HG03196 (cell line): Measurements from ENCODE around the gene FAM167B.

Source experiments
- ATAC-seq: cut with Tn5 transposase; IDR thresholded peaks from one replicate; pipeline ENCODE4 v1.9.1; 2021; ENCODE audit not compliant: unreplicated experiment

The FAM167B gene

GRCh38 chr1:32246888-32247273 lies at the start of gene FAM167B:
FAM167B (plus strand) TSS chr1:32247222; CDS start chr1:32247422, 200 bp downstream.
- no peak for ATAC-seq

GRCh38 chr1:32197837-32198236 lies 49.2 kb upstream of the FAM167B start:
- no peak for ATAC-seq

GRCh38 chr1:32198237-32199042 lies 48.6 kb upstream of the FAM167B start:
- ATAC-seq = no peak

- no peak for ATAC-seq
Observed at GRCh38 chr1:32199043-32199716, 47.8 kb upstream of the FAM167B start.

GRCh38 chr1:32199717-32200072 lies 47.3 kb upstream of the FAM167B start:
- no peak for ATAC-seq

GRCh38 chr1:32200226-32201010 lies 46.6 kb upstream of the FAM167B start, which contains the start of gene CCDC28B:
CCDC28B (plus strand) TSS chr1:32200595; CDS start chr1:32201936, 1,341 bp downstream.
- ATAC-seq = no peak

GRCh38 chr1:32201011-32201855 lies 45.8 kb upstream of the FAM167B start:
- ATAC-seq = no peak

- no peak for ATAC-seq
Observed at GRCh38 chr1:32204943-32205361, 42.1 kb upstream of the FAM167B start.

GRCh38 chr1:32205401-32206370 lies 41.3 kb upstream of the FAM167B start, which contains the start of gene IQCC:
IQCC (plus strand) TSS chr1:32205671; CDS start chr1:32205682, 11 bp downstream.
- ATAC-seq = no peak

- no peak for ATAC-seq
Observed at GRCh38 chr1:32208469-32208868, 38.6 kb upstream of the FAM167B start.

GRCh38 chr1:32208891-32209328 lies 38.1 kb upstream of the FAM167B start, which contains the start of gene DCDC2B:
DCDC2B (plus strand) TSS chr1:32209089; CDS start chr1:32209094, 5 bp downstream.
- ATAC-seq = no peak

- no peak for ATAC-seq
Observed at GRCh38 chr1:32215629-32216480, 31.2 kb upstream of the FAM167B start.

- no peak for ATAC-seq
Observed at GRCh38 chr1:32216566-32216965, 30.5 kb upstream of the FAM167B start.

GRCh38 chr1:32219022-32219421 lies 28.0 kb upstream of the FAM167B start:
- no peak for ATAC-seq

GRCh38 chr1:32220746-32221580 lies 26.1 kb upstream of the FAM167B start:
- no peak for ATAC-seq

- no peak for ATAC-seq
Observed at GRCh38 chr1:32221581-32221979, 25.4 kb upstream of the FAM167B start.

GRCh38 chr1:32221980-32222755 lies 24.9 kb upstream of the FAM167B start, which contains the start of the genes EIF3I and TMEM234:
EIF3I (plus strand) TSS chr1:32222407; CDS start chr1:32222442, 35 bp downstream.
TMEM234 (minus strand) TSS chr1:32222353; CDS start chr1:32222322, 31 bp downstream.
- peak; percentile 83 for ATAC-seq
